Nephron (organoid): ENCODE results near the gene CFAP97D1.
A peak's percentile ranks its signal among the peaks of the same experiment; 100 is the strongest.

Source experiments
- H3K27ac Mint-ChIP-seq, 3 experiments: 2 replicates each; pipeline ENCODE4 v1.8.0; 2020; ENCODE audit warnings: mixed read lengths in 3 of 3, mild to moderate bottlenecking in 2 of 3, moderate library complexity in 1 of 3
- H3K27me3 Mint-ChIP-seq: 2 replicates; pipeline ENCODE4 v1.8.0; 2021; ENCODE audit warnings: low read depth, mild to moderate bottlenecking, moderate library complexity, mixed read lengths
- H3K36me3 Mint-ChIP-seq: 2 replicates; pipeline ENCODE4 v1.8.0; 2020; ENCODE audit warnings: low read depth, mixed read lengths
- H3K4me1 Mint-ChIP-seq: 2 replicates; pipeline ENCODE4 v1.8.0; 2020; ENCODE audit warnings: mixed read lengths
- H3K4me3 Mint-ChIP-seq, 3 experiments: 2 replicates each; pipeline ENCODE4 v1.8.0; 2020; ENCODE audit warnings: mild to moderate bottlenecking in 3 of 3, mixed read lengths in 3 of 3, moderate library complexity in 2 of 3
- H3K9me3 Mint-ChIP-seq: 2 replicates; pipeline ENCODE4 v1.8.0; 2020; ENCODE audit warnings: mixed read lengths
- TF ChIP-seq, protein P1 (sequence below), 3 experiments: fragments of 200-600 bp; sonication (generic); IDR thresholded peaks; one replicate each; pipeline ENCODE4 v1.5.0; 2021; ENCODE audit warnings: antibody characterized with exemption in 3 of 3; ENCODE audit not compliant: unreplicated experiment in 3 of 3

The CFAP97D1 gene

DNA sequence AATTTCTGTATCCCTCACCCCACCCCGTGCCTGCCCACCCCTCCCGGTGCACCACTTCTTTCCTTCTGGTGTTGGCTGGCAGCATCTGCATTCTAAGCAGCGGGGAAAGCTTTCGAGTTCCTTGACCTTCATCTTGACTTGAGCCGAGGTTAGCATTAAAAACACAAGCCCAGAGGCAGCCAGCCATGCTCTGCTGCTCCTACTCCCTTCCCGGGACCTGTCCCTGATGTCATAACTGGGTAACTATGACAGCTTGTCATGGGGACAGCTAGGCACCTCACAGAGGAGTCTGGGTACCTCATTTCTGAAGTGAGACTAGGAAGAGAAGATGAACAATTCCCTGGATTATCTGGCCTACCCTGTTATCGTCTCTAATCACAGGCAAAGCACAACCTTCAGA lies at the start of gene CFAP97D1:
Gene CFAP97D1, plus strand, starts transcription at position 301 of the 400 bp plus-strand sequence. Its CDS starts 28 bp downstream, at position 329.
- H3K4me3 Mint-ChIP-seq = peak within 1 kb of the TSS; percentile 76 to 85 (median 77)
- peaks cover 8% of the 10 kb centered on the region for H3K36me3 Mint-ChIP-seq
- no peaks in the 10 kb centered on the region for H3K9me3 Mint-ChIP-seq
- peaks cover 18% of the 10 kb centered on the region for H3K4me1 Mint-ChIP-seq
- H3K27me3 Mint-ChIP-seq = peaks cover 29% of the 10 kb centered on the region
- TF ChIP-seq, protein P1, sequence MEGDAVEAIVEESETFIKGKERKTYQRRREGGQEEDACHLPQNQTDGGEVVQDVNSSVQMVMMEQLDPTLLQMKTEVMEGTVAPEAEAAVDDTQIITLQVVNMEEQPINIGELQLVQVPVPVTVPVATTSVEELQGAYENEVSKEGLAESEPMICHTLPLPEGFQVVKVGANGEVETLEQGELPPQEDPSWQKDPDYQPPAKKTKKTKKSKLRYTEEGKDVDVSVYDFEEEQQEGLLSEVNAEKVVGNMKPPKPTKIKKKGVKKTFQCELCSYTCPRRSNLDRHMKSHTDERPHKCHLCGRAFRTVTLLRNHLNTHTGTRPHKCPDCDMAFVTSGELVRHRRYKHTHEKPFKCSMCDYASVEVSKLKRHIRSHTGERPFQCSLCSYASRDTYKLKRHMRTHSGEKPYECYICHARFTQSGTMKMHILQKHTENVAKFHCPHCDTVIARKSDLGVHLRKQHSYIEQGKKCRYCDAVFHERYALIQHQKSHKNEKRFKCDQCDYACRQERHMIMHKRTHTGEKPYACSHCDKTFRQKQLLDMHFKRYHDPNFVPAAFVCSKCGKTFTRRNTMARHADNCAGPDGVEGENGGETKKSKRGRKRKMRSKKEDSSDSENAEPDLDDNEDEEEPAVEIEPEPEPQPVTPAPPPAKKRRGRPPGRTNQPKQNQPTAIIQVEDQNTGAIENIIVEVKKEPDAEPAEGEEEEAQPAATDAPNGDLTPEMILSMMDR (IDR thresholded peaks at IDR 0.05; ENCODE audit: unreplicated experiment in 3 of 3) = no peak
- H3K27ac Mint-ChIP-seq = peak within 1 kb of the TSS in 2 of 3 experiments; percentile 9 to 63

DNA sequence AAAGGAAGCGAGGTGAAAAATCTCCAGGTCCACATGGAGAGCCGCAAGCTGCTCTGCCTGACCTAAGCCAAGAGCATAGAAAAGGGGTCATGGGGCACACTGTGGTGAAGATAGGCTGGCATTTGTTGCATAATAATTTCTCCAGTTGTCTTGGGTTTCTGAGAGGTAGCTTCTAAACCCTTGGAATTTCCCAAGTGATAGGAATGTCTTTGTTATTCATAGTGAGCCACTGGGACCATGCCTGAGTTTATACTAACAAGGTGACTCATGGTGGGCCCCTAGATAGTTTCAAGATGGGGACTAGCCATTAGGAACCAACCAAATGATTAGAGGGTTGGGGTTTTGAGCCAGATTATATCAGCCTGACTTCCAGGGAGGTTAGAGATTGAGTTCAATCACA lies 47.3 kb upstream of the CFAP97D1 start:
- H3K4me1 Mint-ChIP-seq = no peaks in the 10 kb centered on the region
- no peak overlapping the region for H3K27ac Mint-ChIP-seq
- no peak overlapping the region for H3K4me3 Mint-ChIP-seq
- H3K9me3 Mint-ChIP-seq = peaks cover 8% of the 10 kb centered on the region
- no peaks in the 10 kb centered on the region for H3K36me3 Mint-ChIP-seq
- TF ChIP-seq, protein P1 (IDR thresholded peaks at IDR 0.05; ENCODE audit: unreplicated experiment in 3 of 3) = no peak
- H3K27me3 Mint-ChIP-seq = peaks cover 1% of the 10 kb centered on the region

DNA sequence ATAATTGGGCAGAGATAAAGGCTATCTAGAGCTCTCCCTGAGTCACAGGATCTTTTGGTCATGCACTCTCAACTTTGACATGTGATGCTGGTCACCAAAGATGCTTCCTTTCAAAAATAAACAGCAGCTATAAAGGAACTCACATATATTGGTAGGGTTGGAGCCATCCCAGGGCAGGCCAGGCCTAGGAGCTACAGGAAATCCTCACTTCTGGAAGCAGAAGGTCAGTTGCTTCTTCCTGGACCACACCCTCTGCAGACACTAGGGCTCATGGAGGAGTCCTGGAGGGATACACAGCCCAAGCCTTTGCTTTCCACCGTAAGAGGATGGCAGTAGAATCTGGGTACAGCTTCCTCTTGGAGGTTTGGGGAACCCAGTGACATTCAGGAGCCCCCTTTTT lies 46.3 kb upstream of the CFAP97D1 start:
- no peak overlapping the region for H3K4me3 Mint-ChIP-seq
- H3K4me1 Mint-ChIP-seq = no peaks in the 10 kb centered on the region
- H3K27me3 Mint-ChIP-seq = no peaks in the 10 kb centered on the region
- H3K9me3 Mint-ChIP-seq = peaks cover 8% of the 10 kb centered on the region
- TF ChIP-seq, protein P1 (IDR thresholded peaks at IDR 0.05; ENCODE audit: unreplicated experiment in 3 of 3) = no peak
- H3K36me3 Mint-ChIP-seq = no peaks in the 10 kb centered on the region
- H3K27ac Mint-ChIP-seq = no peak overlapping the region

DNA sequence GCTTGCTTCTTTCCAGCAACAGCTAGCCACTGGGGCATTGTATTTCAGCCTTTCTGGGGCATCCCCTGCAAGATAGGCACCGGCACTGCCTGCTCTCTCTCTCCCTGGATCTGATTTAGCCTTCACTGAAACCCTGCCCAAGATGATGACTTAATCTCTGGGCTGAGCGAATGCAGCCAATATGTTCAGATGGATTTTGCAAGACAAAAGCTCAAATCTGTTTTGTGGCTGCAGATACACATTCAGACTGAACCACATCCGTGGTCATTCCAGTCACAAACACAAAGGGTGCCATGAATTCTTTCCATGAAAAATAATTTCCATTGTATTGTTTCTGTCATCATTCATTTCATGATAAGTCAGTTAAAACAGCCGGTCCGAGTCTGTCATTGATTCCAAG lies 45.9 kb upstream of the CFAP97D1 start:
- TF ChIP-seq, protein P1 (IDR thresholded peaks at IDR 0.05; ENCODE audit: unreplicated experiment in 3 of 3) = no peak
- Mint-ChIP-seq H3K27me3 (no peaks in the 10 kb centered on the region), H3K4me3 (no peak overlapping the region), H3K4me1 (no peaks in the 10 kb centered on the region), H3K36me3 (no peaks in the 10 kb centered on the region), H3K27ac (no peak overlapping the region), H3K9me3 (peaks cover 8% of the 10 kb centered on the region)

DNA sequence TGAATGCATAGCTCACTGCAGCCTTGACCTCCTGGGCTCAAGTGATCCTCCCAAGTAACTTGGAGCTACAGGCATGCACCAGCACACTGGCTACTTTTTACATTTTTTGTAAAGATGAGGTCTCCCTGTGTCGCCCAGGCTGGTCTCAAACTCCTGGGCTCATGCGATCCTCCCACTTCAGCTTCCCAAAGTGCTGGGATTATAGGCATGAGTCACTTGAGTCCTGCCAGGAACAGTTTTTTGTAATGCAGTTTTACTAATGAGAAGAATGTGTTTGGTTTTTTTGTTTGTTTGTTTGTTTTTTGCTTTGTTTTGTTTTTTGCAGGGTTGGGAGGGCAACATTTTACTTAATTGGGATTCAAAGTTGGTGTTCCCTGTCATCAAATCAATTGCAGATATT lies 43.8 kb upstream of the CFAP97D1 start:
- no peaks in the 10 kb centered on the region for H3K36me3 Mint-ChIP-seq

DNA sequence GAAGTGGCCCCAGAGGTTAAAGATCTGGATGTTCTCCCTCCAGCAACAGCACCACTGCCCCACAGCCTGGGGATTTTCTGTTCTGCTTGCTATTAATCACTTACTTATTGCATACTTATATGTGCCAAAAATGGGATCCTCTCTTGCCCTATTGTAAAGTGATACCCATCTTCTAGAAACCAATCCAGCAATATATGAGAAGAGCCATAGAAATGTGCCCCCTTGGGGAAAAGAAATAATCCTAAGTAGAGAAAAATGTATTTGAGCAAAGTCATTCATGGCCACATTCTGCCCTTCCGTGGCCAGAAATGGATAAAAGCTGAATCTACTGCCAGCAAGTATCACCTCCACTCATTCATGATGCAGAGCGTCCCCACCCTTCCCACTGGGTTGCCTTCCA lies 42.5 kb upstream of the CFAP97D1 start:
- no peaks in the 10 kb centered on the region for H3K36me3 Mint-ChIP-seq
- H3K4me3 Mint-ChIP-seq = no peak overlapping the region
- TF ChIP-seq, protein P1 (IDR thresholded peaks at IDR 0.05; ENCODE audit: unreplicated experiment in 3 of 3) = no peak
- H3K9me3 Mint-ChIP-seq = no peaks in the 10 kb centered on the region
- H3K27me3 Mint-ChIP-seq = peaks cover 12% of the 10 kb centered on the region
- H3K27ac Mint-ChIP-seq = no peak overlapping the region
- H3K4me1 Mint-ChIP-seq = no peaks in the 10 kb centered on the region

More for the DNA sequence above, 43.8 kb upstream of the CFAP97D1 start:
- no peak overlapping the region for H3K27ac Mint-ChIP-seq
- no peaks in the 10 kb centered on the region for H3K9me3 Mint-ChIP-seq
- H3K4me3 Mint-ChIP-seq = no peak overlapping the region
- TF ChIP-seq, protein P1 (IDR thresholded peaks at IDR 0.05; ENCODE audit: unreplicated experiment in 3 of 3) = no peak
- peaks cover 6% of the 10 kb centered on the region for H3K27me3 Mint-ChIP-seq
- no peaks in the 10 kb centered on the region for H3K4me1 Mint-ChIP-seq
